ENCODE measurements around the gene CCER1.

GRCh38 chr12:90982170-90982569, 27.2 kb upstream of the CCER1 start:
- TF ChIP-seq CTCF (IDR thresholded peaks at IDR 0.05) (no peak), POLR2A (IDR thresholded peaks at IDR 0.05) (no peak)
